SK-N-SH (cell line): ENCODE measurements around the gene AGAP1. TPM values are rescaled to one million over a fixed set of nuclear protein-coding genes. Genes with fewer than 3 reads are reported as not detected.

ENCODE experiments used
- CTCF ChIA-PET: fragments of 300-600, 350-600 bp; formaldehyde crosslinking; extraction: SDS; loops from one replicate; lab custom pipeline; 2021; lab: Yijun Ruan, JAX
- POLR2A ChIA-PET: fragments of 350-600 bp; sonication (Branson Sonifier 250); formaldehyde crosslinking; extraction: SDS; loops from one replicate; lab custom pipeline; 2020; ENCODE audit warnings: antibody characterized with exemption, inconsistent platforms; lab: Yijun Ruan, JAX
- DNase-seq: peaks from one replicate; pipeline ENCODE4 v3.0.0; 2012
- H2AFZ ChIP-seq: fragments of 200-600 bp; sonication (generic); 2 replicates; pipeline ENCODE4 v1.8.1; 2016; ENCODE audit warnings: antibody characterized with exemption, mild to moderate bottlenecking, low read depth
- H3F3A ChIP-seq: fragments of 200-600 bp; sonication (generic); replicated peaks from 2 replicates; pipeline ENCODE3; 2016; ENCODE audit warnings: antibody characterized with exemption, mild to moderate bottlenecking; ENCODE audit not compliant: insufficient read depth
- H3K27ac ChIP-seq, 2 experiments: fragments of 200-500 bp in 1 of 2; fragments of 200-600 bp in 1 of 2; sonication (Bioruptor generic) in 1 of 2; sonication (generic), shearing (Covaris generic) in 1 of 2; 2 replicates each; pipeline versions ENCODE4 v1.5.1 to v1.6.1; 2014 to 2016; ENCODE audit warnings: low read depth in 2 of 2, inconsistent platforms in 1 of 2, low read length in 1 of 2, mild to moderate bottlenecking in 1 of 2, mixed read lengths in 1 of 2
- H3K27me3 ChIP-seq: fragments of 200-600 bp; sonication (generic), shearing (Covaris generic); 2 replicates; pipeline ENCODE4 v1.6.1; 2016; ENCODE audit warnings: mixed run types; ENCODE audit not compliant: insufficient read depth
- H3K36me3 ChIP-seq, 2 experiments: fragments of 200-500 bp in 1 of 2; fragments of 200-600 bp in 1 of 2; sonication (Bioruptor generic) in 1 of 2; sonication (generic) in 1 of 2; replicated peaks in 1 of 2; 2 replicates each; pipeline versions ENCODE3 to v1.5.1; 2014 to 2016; ENCODE audit warnings: low read length in 1 of 2, mild to moderate bottlenecking in 1 of 2; ENCODE audit not compliant: insufficient read depth in 2 of 2, control insufficient read depth in 1 of 2
- H3K4me1 ChIP-seq, 2 experiments: fragments of 200-500 bp in 1 of 2; fragments of 200-600 bp in 1 of 2; sonication (Bioruptor generic) in 1 of 2; sonication (generic), shearing (Covaris generic) in 1 of 2; 2 replicates each; pipeline versions ENCODE4 v1.5.1 to v1.6.1; 2014 to 2016; ENCODE audit warnings: low read depth in 1 of 2, low read length in 1 of 2, mixed run types in 1 of 2; ENCODE audit not compliant: insufficient read depth in 2 of 2, control insufficient read depth in 1 of 2
- H3K4me2 ChIP-seq: fragments of 200-600 bp; sonication (generic), shearing (Covaris generic); 2 replicates; pipeline ENCODE4 v1.6.1; 2017; ENCODE audit warnings: mixed run types
- H3K4me3 ChIP-seq, 2 experiments: fragments of 200-500 bp in 1 of 2; fragments of 200-600 bp in 1 of 2; sonication (Bioruptor generic) in 1 of 2; sonication (generic), shearing (Covaris generic) in 1 of 2; 2 replicates each; pipeline versions ENCODE4 v1.5.1 to v1.8.1; 2014 to 2016; ENCODE audit warnings: low read depth in 2 of 2, inconsistent platforms in 1 of 2, low read length in 1 of 2, mild to moderate bottlenecking in 1 of 2, mixed read lengths in 1 of 2, moderate library complexity in 1 of 2
- H3K79me2 ChIP-seq: fragments of 200-600 bp; sonication (generic); 2 replicates; pipeline ENCODE4 v1.8.1; 2017; ENCODE audit warnings: mild to moderate bottlenecking; ENCODE audit not compliant: insufficient read depth
- H3K9ac ChIP-seq: fragments of 200-600 bp; sonication (generic); 2 replicates; pipeline ENCODE4 v1.6.1; 2017; ENCODE audit warnings: mixed run types
- H3K9me2 ChIP-seq: fragments of 200-600 bp; sonication (generic); 2 replicates; pipeline ENCODE4 v1.6.1; 2017; ENCODE audit warnings: mixed run types
- H3K9me3 ChIP-seq: fragments of 200-600 bp; sonication (generic); 2 replicates; pipeline ENCODE4 v1.6.1; 2017; ENCODE audit warnings: mixed run types, mild to moderate bottlenecking, moderate library complexity
- H4K20me1 ChIP-seq: fragments of 200-600 bp; sonication (generic); 2 replicates; pipeline ENCODE4 v1.6.1; 2017; ENCODE audit warnings: mild to moderate bottlenecking, mixed run types; ENCODE audit not compliant: insufficient read depth
- ELF1 ChIP-seq: IDR thresholded peaks from 2 replicates; pipeline ENCODE4 v1.4.0; 2012
- FOSL2 ChIP-seq: IDR thresholded peaks from 2 replicates; pipeline ENCODE4 v1.4.0; 2012; ENCODE audit warnings: low read depth, mild to moderate bottlenecking, moderate library complexity, borderline replicate concordance
- FOXJ3 ChIP-seq: sonication (generic); formaldehyde crosslinking; IDR thresholded peaks from 2 replicates; pipeline ENCODE4 v1.5.1; 2020; ENCODE audit warnings: mild to moderate bottlenecking, missing genetic modification reagents
- FOXM1 ChIP-seq: IDR thresholded peaks from 2 replicates; pipeline ENCODE4 v1.4.0; 2012; ENCODE audit warnings: low read depth, mild to moderate bottlenecking
- GABPA ChIP-seq: IDR thresholded peaks from 2 replicates; pipeline ENCODE4 v1.4.0; 2012; ENCODE audit warnings: low read depth, mild to moderate bottlenecking
- GATA2 ChIP-seq: sonication (generic); formaldehyde crosslinking; IDR thresholded peaks from 2 replicates; pipeline ENCODE4 v1.5.0; 2020; ENCODE audit warnings: mild to moderate bottlenecking, missing genetic modification reagents
- MXI1 ChIP-seq: IDR thresholded peaks from 2 replicates; pipeline ENCODE4 v1.6.1; 2012; ENCODE audit warnings: mild to moderate bottlenecking, low read depth, low read length, improper control_type of control experiment
- NFIC ChIP-seq: IDR thresholded peaks from 2 replicates; pipeline ENCODE4 v1.4.0; 2012; ENCODE audit warnings: borderline replicate concordance
- POLR2AphosphoS5 ChIP-seq: IDR thresholded peaks from 2 replicates; pipeline ENCODE4 v1.6.1; 2012; ENCODE audit warnings: low read depth, low read length
- RCOR1 ChIP-seq: fragments of 150-350 bp; IDR thresholded peaks from 2 replicates; pipeline ENCODE4 v1.6.1; 2017; ENCODE audit warnings: antibody characterized with exemption, low read length
- RXRA ChIP-seq: IDR thresholded peaks from 2 replicates; pipeline ENCODE4 v1.4.0; 2012; ENCODE audit warnings: low read depth, mild to moderate bottlenecking, borderline replicate concordance
- SIN3A ChIP-seq: IDR thresholded peaks from 2 replicates; pipeline ENCODE4 v1.6.1; 2012; ENCODE audit warnings: low read depth, mild to moderate bottlenecking, low read length, moderate library complexity, borderline replicate concordance
- SMC3 ChIP-seq: IDR thresholded peaks from 2 replicates; pipeline ENCODE4 v1.6.1; 2012; ENCODE audit warnings: low read depth, low read length, improper control_type of control experiment
- TAF1 ChIP-seq: IDR thresholded peaks from 2 replicates; pipeline ENCODE4 v1.6.1; 2012; ENCODE audit warnings: low read depth, mild to moderate bottlenecking, low read length, moderate library complexity, borderline replicate concordance
- YY1 ChIP-seq: IDR thresholded peaks from 2 replicates; pipeline ENCODE4 v1.4.0; 2012; ENCODE audit warnings: low read depth, mild to moderate bottlenecking
- WGBS: methylation state at CpG from one replicate; pipeline ENCODE4 v1.1.6; 2017; ENCODE audit warnings: low lambda C conversion rate; 5-methylcytosine and 5-hydroxymethylcytosine counted together
- polyA plus RNA-seq, 3 experiments: library from polyadenylated mRNA; depleted of rRNA; stranded (reverse); fragments of >200 nt; gene quantifications; 2 replicates each; pipeline ENCODE4 v1.2.3, GENCODE V29; 2012
- TF ChIP-seq, protein P1 (sequence below): fragments of 200-600 bp; sonication (generic); IDR thresholded peaks from 2 replicates; pipeline ENCODE4 v1.6.1; 2017; ENCODE audit warnings: antibody characterized with exemption, mild to moderate bottlenecking, moderate library complexity
- TF ChIP-seq, protein P2 (sequence below): fragments of 150-350 bp; IDR thresholded peaks from 2 replicates; pipeline ENCODE4 v1.6.1; 2016; ENCODE audit warnings: mild to moderate bottlenecking, low read depth, low read length
- TF ChIP-seq, protein P3 (sequence below): fragments of 150-350 bp; IDR thresholded peaks from 2 replicates; pipeline ENCODE4 v1.6.1; 2017; ENCODE audit warnings: antibody characterized with exemption, low read length, low read depth, borderline replicate concordance
- TF ChIP-seq, protein P4 (sequence below): IDR thresholded peaks from 2 replicates; pipeline ENCODE4 v1.4.0; 2012; ENCODE audit warnings: low read depth, borderline replicate concordance

Gene AGAP1
- polyA plus RNA-seq, 1 of the 3 experiments (the other 2 are of a cell fraction), result 8.8 TPM

DNA sequence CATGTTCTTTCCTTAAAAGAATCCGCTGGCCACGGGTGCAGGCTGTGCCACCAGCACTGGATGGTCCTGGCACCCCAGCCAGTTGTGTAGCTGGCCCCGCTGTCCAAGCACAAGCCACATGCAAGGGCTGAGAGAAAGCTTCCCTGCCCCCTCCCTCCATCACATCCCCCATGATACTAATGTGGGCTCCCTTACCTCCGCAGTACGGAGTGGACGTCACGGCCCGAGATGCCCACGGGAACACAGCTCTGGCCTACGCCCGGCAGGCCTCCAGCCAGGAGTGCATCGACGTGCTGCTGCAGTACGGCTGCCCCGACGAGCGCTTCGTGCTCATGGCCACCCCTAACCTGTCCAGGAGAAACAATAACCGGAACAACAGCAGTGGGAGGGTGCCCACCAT, 629.9 kb downstream of the AGAP1 start:
- Histone ChIP-seq H3K9me3 (no peaks in the 10 kb centered on the region), H2AFZ (no peak overlapping the region), H3K4me1 (no peaks in the 10 kb centered on the region; a peak in 1 of 4 replicates), H3K36me3 (peaks cover 0 to 10% of the 10 kb centered on the region in 2 experiments), H3F3A (no peaks in the 10 kb centered on the region), H3K4me3 (no peak overlapping the region), H3K4me2 (no peak overlapping the region), H3K9me2 (no peaks in the 10 kb centered on the region), H3K27ac (no peak overlapping the region), H3K9ac (no peak overlapping the region), H3K79me2 (no peaks in the 10 kb centered on the region), H4K20me1 (no peaks in the 10 kb centered on the region), H3K27me3 (no peaks in the 10 kb centered on the region)
- CTCF ChIA-PET, result interaction anchor here (1.0 kb wide), 1 partner anchor 15 kb away, joined by 3 read pairs; no protein-coding TSS in a partner anchor
- DNase-seq, result no peak
- no peak for TF ChIP-seq RXRA
- TF ChIP-seq, protein P1, sequence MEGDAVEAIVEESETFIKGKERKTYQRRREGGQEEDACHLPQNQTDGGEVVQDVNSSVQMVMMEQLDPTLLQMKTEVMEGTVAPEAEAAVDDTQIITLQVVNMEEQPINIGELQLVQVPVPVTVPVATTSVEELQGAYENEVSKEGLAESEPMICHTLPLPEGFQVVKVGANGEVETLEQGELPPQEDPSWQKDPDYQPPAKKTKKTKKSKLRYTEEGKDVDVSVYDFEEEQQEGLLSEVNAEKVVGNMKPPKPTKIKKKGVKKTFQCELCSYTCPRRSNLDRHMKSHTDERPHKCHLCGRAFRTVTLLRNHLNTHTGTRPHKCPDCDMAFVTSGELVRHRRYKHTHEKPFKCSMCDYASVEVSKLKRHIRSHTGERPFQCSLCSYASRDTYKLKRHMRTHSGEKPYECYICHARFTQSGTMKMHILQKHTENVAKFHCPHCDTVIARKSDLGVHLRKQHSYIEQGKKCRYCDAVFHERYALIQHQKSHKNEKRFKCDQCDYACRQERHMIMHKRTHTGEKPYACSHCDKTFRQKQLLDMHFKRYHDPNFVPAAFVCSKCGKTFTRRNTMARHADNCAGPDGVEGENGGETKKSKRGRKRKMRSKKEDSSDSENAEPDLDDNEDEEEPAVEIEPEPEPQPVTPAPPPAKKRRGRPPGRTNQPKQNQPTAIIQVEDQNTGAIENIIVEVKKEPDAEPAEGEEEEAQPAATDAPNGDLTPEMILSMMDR, result no peak
- TF ChIP-seq, protein P2, sequence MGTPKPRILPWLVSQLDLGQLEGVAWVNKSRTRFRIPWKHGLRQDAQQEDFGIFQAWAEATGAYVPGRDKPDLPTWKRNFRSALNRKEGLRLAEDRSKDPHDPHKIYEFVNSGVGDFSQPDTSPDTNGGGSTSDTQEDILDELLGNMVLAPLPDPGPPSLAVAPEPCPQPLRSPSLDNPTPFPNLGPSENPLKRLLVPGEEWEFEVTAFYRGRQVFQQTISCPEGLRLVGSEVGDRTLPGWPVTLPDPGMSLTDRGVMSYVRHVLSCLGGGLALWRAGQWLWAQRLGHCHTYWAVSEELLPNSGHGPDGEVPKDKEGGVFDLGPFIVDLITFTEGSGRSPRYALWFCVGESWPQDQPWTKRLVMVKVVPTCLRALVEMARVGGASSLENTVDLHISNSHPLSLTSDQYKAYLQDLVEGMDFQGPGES, result no peak
- no peak for TF ChIP-seq FOXM1
- TF ChIP-seq GABPA, result no peak
- TF ChIP-seq FOXJ3 (CRISPR knock-in tag), result no peak
- no peak for TF ChIP-seq GATA2
- TF ChIP-seq ELF1, result no peak
- TF ChIP-seq NFIC, result no peak
- no peak for TF ChIP-seq SIN3A
- TF ChIP-seq FOSL2, result no peak
- no peak for TF ChIP-seq MXI1
- TF ChIP-seq SMC3, result no peak
- no peak for TF ChIP-seq POLR2AphosphoS5
- 97% methylated on average over 12 of the region's 19 CpGs for WGBS
- POLR2A ChIA-PET, result no interaction called here

DNA sequence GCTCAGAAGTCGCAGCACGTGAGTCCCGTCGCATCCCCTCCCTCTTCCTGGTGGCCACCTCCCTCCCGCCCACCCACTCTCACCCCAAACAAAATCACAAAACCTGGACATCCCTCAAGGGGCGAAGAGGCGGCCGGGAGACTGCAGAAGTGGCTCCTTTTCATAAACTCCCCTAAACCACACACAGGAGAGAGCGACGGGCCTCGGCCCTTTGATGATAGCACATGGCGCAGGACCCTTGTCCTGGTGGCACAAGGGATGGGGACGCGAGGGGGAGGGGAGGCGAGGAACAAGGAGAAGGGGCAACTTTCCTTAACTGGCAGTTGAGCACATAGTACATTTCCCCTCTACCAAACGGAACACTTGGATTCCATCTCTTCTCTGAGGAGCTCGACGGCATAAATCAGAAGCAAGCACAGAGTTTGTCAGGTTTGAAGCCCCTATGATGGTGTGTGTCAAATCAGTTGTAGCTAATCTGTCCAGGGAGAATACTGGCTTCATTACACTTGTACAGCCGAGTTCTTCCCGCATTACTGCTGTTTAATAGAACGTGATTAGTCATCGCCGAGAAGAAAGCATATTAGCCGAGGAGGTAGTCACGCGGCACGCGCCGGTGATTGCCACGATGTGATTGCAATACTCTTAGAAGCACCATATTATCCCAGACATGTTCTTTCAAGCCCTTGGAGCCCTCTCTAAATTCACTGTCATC, 630.5 kb downstream of the AGAP1 start:
- no peaks in the 10 kb centered on the region for H3K79me2 ChIP-seq
- no peaks in the 10 kb centered on the region for H3F3A ChIP-seq
- 94% methylated on average over 30 of the region's 30 CpGs for WGBS
- no peak overlapping the region for H3K4me2 ChIP-seq
- H3K4me1 ChIP-seq, result no peaks in the 10 kb centered on the region; a peak in 1 of 4 replicates
- no peak for DNase-seq
- no peaks in the 10 kb centered on the region for H3K9me2 ChIP-seq
- no peaks in the 10 kb centered on the region for H4K20me1 ChIP-seq
- H3K4me3 ChIP-seq, result no peak overlapping the region
- ChIA-PET CTCF (interaction anchor here (0.6 to 1.0 kb wide), 2 partner anchors 14 to 19 kb away, joined by 3 to 4 read pairs; no protein-coding TSS in a partner anchor), POLR2A (no interaction called here)
- H2AFZ ChIP-seq, result no peak overlapping the region
- no peaks in the 10 kb centered on the region for H3K9me3 ChIP-seq
- H3K27ac ChIP-seq, result no peak overlapping the region
- peaks cover 0 to 10% of the 10 kb centered on the region in 2 experiments for H3K36me3 ChIP-seq
- no peaks in the 10 kb centered on the region for H3K27me3 ChIP-seq
- no peak overlapping the region for H3K9ac ChIP-seq
- TF ChIP-seq TAF1 (no peak), YY1 (no peak), SIN3A (no peak), MXI1 (no peak), RCOR1 (no peak)
- TF ChIP-seq, protein P3, sequence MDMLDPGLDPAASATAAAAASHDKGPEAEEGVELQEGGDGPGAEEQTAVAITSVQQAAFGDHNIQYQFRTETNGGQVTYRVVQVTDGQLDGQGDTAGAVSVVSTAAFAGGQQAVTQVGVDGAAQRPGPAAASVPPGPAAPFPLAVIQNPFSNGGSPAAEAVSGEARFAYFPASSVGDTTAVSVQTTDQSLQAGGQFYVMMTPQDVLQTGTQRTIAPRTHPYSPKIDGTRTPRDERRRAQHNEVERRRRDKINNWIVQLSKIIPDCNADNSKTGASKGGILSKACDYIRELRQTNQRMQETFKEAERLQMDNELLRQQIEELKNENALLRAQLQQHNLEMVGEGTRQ, result no peak
- TF ChIP-seq, protein P4, sequence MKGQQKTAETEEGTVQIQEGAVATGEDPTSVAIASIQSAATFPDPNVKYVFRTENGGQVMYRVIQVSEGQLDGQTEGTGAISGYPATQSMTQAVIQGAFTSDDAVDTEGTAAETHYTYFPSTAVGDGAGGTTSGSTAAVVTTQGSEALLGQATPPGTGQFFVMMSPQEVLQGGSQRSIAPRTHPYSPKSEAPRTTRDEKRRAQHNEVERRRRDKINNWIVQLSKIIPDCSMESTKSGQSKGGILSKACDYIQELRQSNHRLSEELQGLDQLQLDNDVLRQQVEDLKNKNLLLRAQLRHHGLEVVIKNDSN, result no peak
- TF ChIP-seq, protein P1, result no peak
- TF ChIP-seq, protein P2, result no peak
